OCI-M2 (cell line): Measurements from ENCODE around the gene QTRT2.

Source experiments
- DNase-seq: peaks from one replicate; lab custom pipeline; 2025; ENCODE audit not compliant: unreplicated experiment; lab: John Stamatoyannopoulos, UW

The QTRT2 gene

GRCh38 chr3:114056130-114057010 lies at the start of gene QTRT2, which contains the start of gene CCDC191:
TSS of gene QTRT2 (plus strand) at chr3:114056737. CDS start at chr3:114065258, 8,521 bp downstream.
TSS of gene CCDC191 (minus strand) at chr3:114056526. CDS start at chr3:114056466, 60 bp downstream.
- DNase-seq = peak; percentile 87

GRCh38 chr3:114011059-114011797 lies 45.3 kb upstream of the QTRT2 start:
- no peak for DNase-seq

- no peak for DNase-seq
Measured at GRCh38 chr3:114014211-114014610, 42.3 kb upstream of the QTRT2 start.

- no peak for DNase-seq
Measured at GRCh38 chr3:114019486-114019885, 37.1 kb upstream of the QTRT2 start.

- DNase-seq = no peak
Measured at GRCh38 chr3:114020907-114021306, 35.6 kb upstream of the QTRT2 start.

GRCh38 chr3:114022145-114022802 lies 34.3 kb upstream of the QTRT2 start:
- no peak for DNase-seq

- DNase-seq = no peak
Measured at GRCh38 chr3:114025451-114025850, 31.1 kb upstream of the QTRT2 start.

- no peak for DNase-seq
Measured at GRCh38 chr3:114026331-114026730, 30.2 kb upstream of the QTRT2 start.

GRCh38 chr3:114033721-114034120 lies 22.8 kb upstream of the QTRT2 start:
- peak; percentile 39 for DNase-seq

GRCh38 chr3:114034211-114034610 lies 22.3 kb upstream of the QTRT2 start:
- DNase-seq = no peak

- peak; percentile 49 for DNase-seq
Measured at GRCh38 chr3:114034787-114035545, 21.6 kb upstream of the QTRT2 start.

GRCh38 chr3:114035896-114036295 lies 20.6 kb upstream of the QTRT2 start:
- DNase-seq = no peak

GRCh38 chr3:114043205-114043604 lies 13.3 kb upstream of the QTRT2 start:
- DNase-seq = no peak

GRCh38 chr3:114052216-114052615 lies 4.3 kb upstream of the QTRT2 start:
- DNase-seq = no peak

GRCh38 chr3:114057011-114057347 lies 442 bp downstream of the QTRT2 start:
- no peak for DNase-seq

- no peak for DNase-seq
Measured at GRCh38 chr3:114058646-114059045, 2.1 kb downstream of the QTRT2 start.

GRCh38 chr3:114060906-114061655 lies 4.5 kb downstream of the QTRT2 start:
- no peak for DNase-seq

GRCh38 chr3:114067804-114068203 lies 11.3 kb downstream of the QTRT2 start:
- no peak for DNase-seq

GRCh38 chr3:114068336-114068735 lies 11.8 kb downstream of the QTRT2 start:
- no peak for DNase-seq

GRCh38 chr3:114071786-114072185 lies 15.2 kb downstream of the QTRT2 start:
- DNase-seq = no peak
